ENCODE results near the gene TBC1D17. TPM values are rescaled to one million over a fixed set of nuclear protein-coding genes. Genes with fewer than 3 reads are reported as not detected.

The TBC1D17 gene
- polyA plus RNA-seq (2011; rRNA removed) = 15.6 and 23.0 TPM in 2 replicates
- polyA minus RNA-seq (2011; rRNA and poly(A)+ RNA removed) = 24.6 and 29.6 TPM in 2 replicates

DNA sequence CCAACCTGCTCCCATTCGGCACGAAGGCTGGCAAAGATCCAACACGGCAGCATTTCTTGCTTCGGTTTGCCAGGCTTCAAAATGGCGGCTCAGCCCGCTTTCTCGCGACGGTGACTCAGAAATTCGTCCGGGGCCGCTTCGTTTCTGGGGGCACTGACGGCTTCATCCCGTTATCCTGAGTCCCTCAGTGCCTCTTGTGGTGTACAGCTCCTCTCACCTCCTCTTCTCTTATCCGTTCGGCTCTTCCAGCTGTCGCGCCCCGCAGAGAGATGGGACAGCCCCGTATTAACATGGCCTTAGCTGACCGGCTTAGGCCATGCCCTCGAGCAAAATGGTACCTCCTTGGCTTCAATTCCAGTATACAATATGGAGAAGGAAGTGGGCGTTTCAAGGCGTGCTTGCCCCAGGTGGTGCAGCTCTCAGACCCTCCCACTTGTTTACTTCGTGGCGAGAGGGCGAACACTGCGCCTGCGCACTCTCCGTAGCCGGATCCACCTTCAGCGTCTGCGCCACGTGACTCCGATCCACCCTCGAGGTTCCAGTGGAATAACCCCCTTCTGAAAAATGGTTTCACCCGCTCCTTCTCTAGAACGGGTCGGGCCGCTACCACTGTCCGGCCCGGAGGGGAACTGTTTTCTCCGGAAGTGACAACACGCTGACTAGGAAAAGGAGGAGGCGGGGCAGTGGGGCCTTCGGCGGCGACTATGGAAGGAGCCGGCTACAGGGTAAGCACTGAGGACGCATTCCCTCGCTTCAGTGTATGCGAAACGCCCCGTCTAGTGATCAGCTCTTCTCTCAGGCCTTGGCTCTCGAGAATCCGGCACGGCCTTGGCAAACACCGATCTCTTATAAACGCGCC is at the start of gene TBC1D17, which contains the start of gene AKT1S1:
Gene TBC1D17 (plus strand): TSS at position 683 of the 859 bp plus-strand sequence. CDS start 22 bp downstream, at position 705.
Gene AKT1S1 (minus strand): TSS at position 336 of the 859 bp plus-strand sequence. CDS start 4,060 bp downstream, outside the sequence.
- Histone ChIP-seq H3K4me3 (ENCODE audit: low read depth, low read length) (peak within 1 kb of the TSS; percentile 98), H3K27ac (ENCODE audit: low read depth, low read length) (peak within 1 kb of the TSS; percentile 100), H3K27me3 (ENCODE audit: control insufficient read depth, insufficient read depth, low read length) (no peaks in the 10 kb centered on the region), H3K9me3 (ENCODE audit: control insufficient read depth, insufficient read depth, low read length) (peaks cover 3% of the 10 kb centered on the region)
- CTCF ChIA-PET = no interaction called here
- DNase-seq (ENCODE audit: low read depth, low spot score) = peak; percentile 100
- TF ChIP-seq, protein P1, sequence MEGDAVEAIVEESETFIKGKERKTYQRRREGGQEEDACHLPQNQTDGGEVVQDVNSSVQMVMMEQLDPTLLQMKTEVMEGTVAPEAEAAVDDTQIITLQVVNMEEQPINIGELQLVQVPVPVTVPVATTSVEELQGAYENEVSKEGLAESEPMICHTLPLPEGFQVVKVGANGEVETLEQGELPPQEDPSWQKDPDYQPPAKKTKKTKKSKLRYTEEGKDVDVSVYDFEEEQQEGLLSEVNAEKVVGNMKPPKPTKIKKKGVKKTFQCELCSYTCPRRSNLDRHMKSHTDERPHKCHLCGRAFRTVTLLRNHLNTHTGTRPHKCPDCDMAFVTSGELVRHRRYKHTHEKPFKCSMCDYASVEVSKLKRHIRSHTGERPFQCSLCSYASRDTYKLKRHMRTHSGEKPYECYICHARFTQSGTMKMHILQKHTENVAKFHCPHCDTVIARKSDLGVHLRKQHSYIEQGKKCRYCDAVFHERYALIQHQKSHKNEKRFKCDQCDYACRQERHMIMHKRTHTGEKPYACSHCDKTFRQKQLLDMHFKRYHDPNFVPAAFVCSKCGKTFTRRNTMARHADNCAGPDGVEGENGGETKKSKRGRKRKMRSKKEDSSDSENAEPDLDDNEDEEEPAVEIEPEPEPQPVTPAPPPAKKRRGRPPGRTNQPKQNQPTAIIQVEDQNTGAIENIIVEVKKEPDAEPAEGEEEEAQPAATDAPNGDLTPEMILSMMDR (IDR thresholded peaks at IDR 0.05; ENCODE audit: low read depth, low read length) = no peak
- POLR2A ChIA-PET = interaction anchor here (0.5 to 2.2 kb wide), 12 partner anchors 8 to 201 kb away, joined by 3 to 13 read pairs (median 3); partner anchors contain the start of genes ATF5, MED25, NUP62 and PRMT1

DNA sequence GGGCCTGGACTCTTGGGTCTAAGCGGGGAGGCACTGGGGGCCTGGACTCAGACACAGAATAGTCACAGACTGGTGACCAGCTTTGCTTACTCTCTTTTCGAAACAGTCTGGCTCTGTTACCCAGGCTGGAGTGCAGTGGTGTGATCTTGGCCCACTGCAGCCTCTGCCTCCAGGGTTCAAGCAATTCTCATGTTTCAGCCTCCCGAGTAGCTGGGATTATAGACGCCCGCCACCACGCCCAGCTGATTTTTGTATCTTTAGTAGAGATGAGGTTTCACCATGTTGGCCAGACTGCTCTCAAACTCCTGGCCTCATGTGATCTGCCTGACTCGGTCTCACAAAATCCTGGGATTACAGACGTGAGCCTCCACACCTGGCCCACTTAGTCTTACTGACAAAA is 48.3 kb upstream of the TBC1D17 start:
- TF ChIP-seq, protein P1 (IDR thresholded peaks at IDR 0.05; ENCODE audit: low read depth, low read length) = no peak
- POLR2A ChIA-PET = no interaction called here
- Histone ChIP-seq H3K4me3 (ENCODE audit: low read depth, low read length) (no peak overlapping the region), H3K9me3 (ENCODE audit: control insufficient read depth, insufficient read depth, low read length) (no peaks in the 10 kb centered on the region; the same call in 1 of the 2 replicates), H3K27me3 (ENCODE audit: control insufficient read depth, insufficient read depth, low read length) (no peaks in the 10 kb centered on the region), H3K27ac (ENCODE audit: low read depth, low read length) (no peak overlapping the region)
- CTCF ChIA-PET = no interaction called here
- no peak for DNase-seq (ENCODE audit: low read depth, low spot score)

DNA sequence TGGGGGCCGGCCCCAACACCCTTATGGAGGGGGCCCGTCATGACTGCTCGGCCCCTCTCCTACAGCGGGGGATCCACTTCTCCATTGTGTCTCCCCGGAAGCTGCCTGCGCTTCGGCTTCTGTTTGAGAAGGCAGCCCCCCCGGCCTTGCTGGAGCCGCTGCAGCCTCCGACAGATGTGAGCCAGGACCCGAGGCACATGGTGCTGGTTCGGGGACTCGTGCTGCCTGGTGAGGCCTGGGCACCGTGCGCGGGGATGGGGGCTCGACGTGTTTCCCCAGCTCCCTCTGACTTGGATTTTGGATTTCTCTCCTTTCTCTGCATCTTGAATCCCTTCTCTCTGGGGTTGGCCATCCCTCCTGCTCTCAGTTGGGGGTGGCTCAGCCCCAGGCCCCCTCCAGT is 47.8 kb upstream of the TBC1D17 start:
- Histone ChIP-seq H3K27me3 (ENCODE audit: control insufficient read depth, insufficient read depth, low read length) (no peaks in the 10 kb centered on the region), H3K27ac (ENCODE audit: low read depth, low read length) (no peak overlapping the region), H3K9me3 (ENCODE audit: control insufficient read depth, insufficient read depth, low read length) (no peaks in the 10 kb centered on the region; the same call in 1 of the 2 replicates), H3K4me3 (ENCODE audit: low read depth, low read length) (no peak overlapping the region)
- TF ChIP-seq, protein P1 (IDR thresholded peaks at IDR 0.05; ENCODE audit: low read depth, low read length) = no peak
- no peak for DNase-seq (ENCODE audit: low read depth, low spot score)
- CTCF ChIA-PET = no interaction called here
- POLR2A ChIA-PET = no interaction called here

- POLR2A ChIA-PET = no interaction called here
- CTCF ChIA-PET = no interaction called here
- H3K27me3 ChIP-seq (ENCODE audit: control insufficient read depth, insufficient read depth, low read length) = no peaks in the 10 kb centered on the region
- no peak overlapping the region for H3K4me3 ChIP-seq (ENCODE audit: low read depth, low read length)
- H3K27ac ChIP-seq (ENCODE audit: low read depth, low read length) = no peak overlapping the region
- H3K9me3 ChIP-seq (ENCODE audit: control insufficient read depth, insufficient read depth, low read length) = no peaks in the 10 kb centered on the region; the same call in 1 of the 2 replicates
- TF ChIP-seq, protein P1 (IDR thresholded peaks at IDR 0.05; ENCODE audit: low read depth, low read length) = no peak
- DNase-seq (ENCODE audit: low read depth, low spot score) = no peak
Observed at GRCh38 chr19:49830766-49831165, 46.7 kb upstream of the TBC1D17 start.

DNA sequence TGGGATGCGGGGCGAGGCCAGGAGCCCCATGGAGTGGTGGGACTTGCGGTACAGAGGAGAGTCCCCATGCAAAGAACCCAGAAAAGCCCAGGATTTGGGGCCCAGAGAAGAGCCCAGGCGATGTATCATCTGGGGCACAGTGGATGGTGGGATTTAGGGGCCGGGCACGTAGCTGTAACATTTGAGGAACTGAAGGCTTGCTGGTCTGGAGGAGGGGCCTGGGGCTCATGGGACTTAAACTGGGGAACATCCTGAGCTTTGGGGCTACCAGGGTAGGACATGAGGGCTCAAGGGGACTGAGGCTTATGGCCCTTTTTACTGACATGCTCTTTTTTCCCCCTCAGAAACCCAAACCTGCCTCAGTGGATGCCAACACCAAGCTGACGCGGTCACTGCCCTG is 45.9 kb upstream of the TBC1D17 start:
- DNase-seq (ENCODE audit: low read depth, low spot score) = no peak
- no peak overlapping the region for H3K4me3 ChIP-seq (ENCODE audit: low read depth, low read length)
- TF ChIP-seq, protein P1 (IDR thresholded peaks at IDR 0.05; ENCODE audit: low read depth, low read length) = no peak
- ChIA-PET CTCF (no interaction called here), POLR2A (no interaction called here)
- no peaks in the 10 kb centered on the region; the same call in 1 of the 2 replicates for H3K9me3 ChIP-seq (ENCODE audit: control insufficient read depth, insufficient read depth, low read length)
- H3K27me3 ChIP-seq (ENCODE audit: control insufficient read depth, insufficient read depth, low read length) = no peaks in the 10 kb centered on the region
- H3K27ac ChIP-seq (ENCODE audit: low read depth, low read length) = no peak overlapping the region

All from AG04450 (cell line).